HL-60 (cell line): Measurements from ENCODE around the gene FARS2.
A peak's percentile ranks its signal among the peaks of the same experiment; 100 is the strongest.

ENCODE experiments used
- DNase-seq, 2 experiments: peaks; one replicate each; pipeline ENCODE4 v3.0.0-alpha.2; 2010 to 2020; ENCODE audit warnings: low read depth in 1 of 2, low spot score in 1 of 2
- H3K27ac ChIP-seq: fragments of 250-450 bp; sonication (Bioruptor Pico); replicated peaks from 2 replicates; pipeline ENCODE4 v1.5.1; 2020; ENCODE audit warnings: mild to moderate bottlenecking, moderate library complexity
- H3K27me3 ChIP-seq: fragments of 250-450 bp; sonication (Bioruptor Pico); 2 replicates; pipeline ENCODE4 v1.5.1; 2021; ENCODE audit warnings: mild to moderate bottlenecking, moderate library complexity; ENCODE audit not compliant: insufficient read depth, poor library complexity, severe bottlenecking
- H3K4me3 ChIP-seq: replicated peaks from 2 replicates; pipeline ENCODE4 v1.5.1; 2011; ENCODE audit warnings: mild to moderate bottlenecking, control low read depth, low read length; ENCODE audit not compliant: insufficient read depth
- CTCF ChIP-seq: IDR thresholded peaks from one replicate; pipeline ENCODE4 v1.5.1; 2011; ENCODE audit warnings: low read length, control low read depth, inconsistent platforms; ENCODE audit not compliant: insufficient read depth
- GABPA ChIP-seq: IDR thresholded peaks from 2 replicates; pipeline ENCODE4 v1.6.1; 2012; ENCODE audit warnings: low read depth
- POLR2AphosphoS5 ChIP-seq: IDR thresholded peaks from 2 replicates; pipeline ENCODE4 v1.6.1; 2012; ENCODE audit warnings: low read depth
- SPI1 ChIP-seq: IDR thresholded peaks from 2 replicates; pipeline ENCODE4 v1.6.1; 2012; ENCODE audit warnings: low read depth, mild to moderate bottlenecking, borderline replicate concordance
- TF ChIP-seq, protein P1 (sequence below): IDR thresholded peaks from 2 replicates; pipeline ENCODE4 v1.6.1; 2012; ENCODE audit warnings: low read depth; ENCODE audit not compliant: insufficient replicate concordance

The FARS2 gene

GRCh38 chr6:5395719-5396118 is 134.4 kb downstream of the FARS2 start:
- no peaks in the 10 kb centered on the region for H3K27me3 ChIP-seq
- no peak for DNase-seq
- H3K27ac ChIP-seq: no peak overlapping the region
- H3K4me3 ChIP-seq: no peak overlapping the region
- TF ChIP-seq GABPA (no peak), POLR2AphosphoS5 (no peak), SPI1 (no peak), CTCF (no peak)
- TF ChIP-seq, protein P1, sequence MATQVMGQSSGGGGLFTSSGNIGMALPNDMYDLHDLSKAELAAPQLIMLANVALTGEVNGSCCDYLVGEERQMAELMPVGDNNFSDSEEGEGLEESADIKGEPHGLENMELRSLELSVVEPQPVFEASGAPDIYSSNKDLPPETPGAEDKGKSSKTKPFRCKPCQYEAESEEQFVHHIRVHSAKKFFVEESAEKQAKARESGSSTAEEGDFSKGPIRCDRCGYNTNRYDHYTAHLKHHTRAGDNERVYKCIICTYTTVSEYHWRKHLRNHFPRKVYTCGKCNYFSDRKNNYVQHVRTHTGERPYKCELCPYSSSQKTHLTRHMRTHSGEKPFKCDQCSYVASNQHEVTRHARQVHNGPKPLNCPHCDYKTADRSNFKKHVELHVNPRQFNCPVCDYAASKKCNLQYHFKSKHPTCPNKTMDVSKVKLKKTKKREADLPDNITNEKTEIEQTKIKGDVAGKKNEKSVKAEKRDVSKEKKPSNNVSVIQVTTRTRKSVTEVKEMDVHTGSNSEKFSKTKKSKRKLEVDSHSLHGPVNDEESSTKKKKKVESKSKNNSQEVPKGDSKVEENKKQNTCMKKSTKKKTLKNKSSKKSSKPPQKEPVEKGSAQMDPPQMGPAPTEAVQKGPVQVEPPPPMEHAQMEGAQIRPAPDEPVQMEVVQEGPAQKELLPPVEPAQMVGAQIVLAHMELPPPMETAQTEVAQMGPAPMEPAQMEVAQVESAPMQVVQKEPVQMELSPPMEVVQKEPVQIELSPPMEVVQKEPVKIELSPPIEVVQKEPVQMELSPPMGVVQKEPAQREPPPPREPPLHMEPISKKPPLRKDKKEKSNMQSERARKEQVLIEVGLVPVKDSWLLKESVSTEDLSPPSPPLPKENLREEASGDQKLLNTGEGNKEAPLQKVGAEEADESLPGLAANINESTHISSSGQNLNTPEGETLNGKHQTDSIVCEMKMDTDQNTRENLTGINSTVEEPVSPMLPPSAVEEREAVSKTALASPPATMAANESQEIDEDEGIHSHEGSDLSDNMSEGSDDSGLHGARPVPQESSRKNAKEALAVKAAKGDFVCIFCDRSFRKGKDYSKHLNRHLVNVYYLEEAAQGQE: no peak

GRCh38 chr6:5398530-5398929 is 137.2 kb downstream of the FARS2 start:
- TF ChIP-seq CTCF (peak; percentile 29), GABPA (no peak), POLR2AphosphoS5 (no peak), SPI1 (peak; percentile 6; the same call in 1 of the 2 replicates)
- TF ChIP-seq, protein P1: no peak
- Histone ChIP-seq H3K4me3 (no peak overlapping the region), H3K27ac (no peak overlapping the region), H3K27me3 (no peaks in the 10 kb centered on the region)
- peak in 1 of 2 experiments; percentile 28 for DNase-seq

GRCh38 chr6:5399391-5399790 is 138.1 kb downstream of the FARS2 start:
- no peak for DNase-seq
- Histone ChIP-seq H3K27me3 (no peaks in the 10 kb centered on the region), H3K4me3 (no peak overlapping the region), H3K27ac (no peak overlapping the region)
- no peak for TF ChIP-seq SPI1
- no peak for TF ChIP-seq CTCF
- no peak for TF ChIP-seq POLR2AphosphoS5
- TF ChIP-seq, protein P1: no peak
- TF ChIP-seq GABPA: no peak
